ENCODE measurements around the gene SLC2A14.
A peak's percentile ranks its signal among the peaks of the same experiment; 100 is the strongest.
"Not testable (repeated sequence)": the region's sequence is repeated elsewhere in the genome, so short reads cannot be mapped to it uniquely, and the experiment has no call there.

Gene SLC2A14

DNA sequence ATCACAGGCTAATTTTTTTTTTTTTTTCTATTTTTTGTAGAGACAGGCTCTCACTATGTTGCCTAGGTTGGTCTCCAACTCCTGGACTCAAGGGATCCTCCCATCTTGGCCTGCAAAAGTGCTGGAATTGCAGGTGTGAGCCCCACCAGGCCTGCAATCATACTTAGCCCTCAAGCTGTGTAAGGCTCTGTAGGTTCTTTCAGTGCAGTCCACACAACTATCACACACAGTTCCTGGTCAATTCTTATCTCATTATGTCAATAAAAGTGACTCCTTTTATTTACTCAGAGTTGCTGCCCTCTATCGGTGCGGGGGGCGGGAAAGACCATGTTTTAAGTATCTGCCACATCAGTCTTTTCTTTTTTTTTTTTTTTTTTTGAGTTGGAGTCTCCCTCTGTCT is 34.3 kb upstream of the SLC2A14 start:
- TF ChIP-seq CTCF (IDR thresholded peaks at IDR 0.05; ENCODE audit: low read depth, low read length, missing control alignments), result peak; percentile 46
- peak; percentile 9 for DNase-seq (ENCODE audit: low read depth)
- H3K4me3 ChIP-seq (ENCODE audit: low read depth, low read length), result no peak overlapping the region
- in situ Hi-C loops (cut with HindIII; ENCODE audit: low sequenced_read_pairs), result no loop called here

DNA sequence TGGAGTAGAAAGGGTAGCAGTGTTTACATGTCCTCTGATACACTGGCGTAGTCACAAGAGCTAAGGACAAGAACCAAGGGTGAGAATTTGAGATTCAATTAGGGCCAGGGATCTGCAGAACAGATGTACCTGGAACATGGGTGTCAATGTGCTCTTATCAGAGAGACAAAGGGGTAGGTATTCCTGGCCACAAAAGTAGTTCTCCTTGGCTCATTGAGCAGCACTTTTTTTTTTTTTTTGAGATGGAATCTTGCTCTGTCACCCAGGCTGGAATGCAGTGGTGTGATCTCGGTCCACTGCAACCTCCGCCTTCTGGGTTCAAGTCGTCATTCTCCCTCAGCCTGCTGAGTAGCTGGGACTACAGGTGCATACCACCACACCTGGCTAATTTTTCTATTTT is 33.6 kb upstream of the SLC2A14 start:
- H3K4me3 ChIP-seq (ENCODE audit: low read depth, low read length); DNase-seq (ENCODE audit: low read depth); in situ Hi-C loops (cut with HindIII; ENCODE audit: low sequenced_read_pairs): not testable (repeated sequence)

GRCh38 chr12:7905600-7906125 is 32.9 kb upstream of the SLC2A14 start:
- DNase-seq (ENCODE audit: low read depth); in situ Hi-C loops (cut with HindIII; ENCODE audit: low sequenced_read_pairs): not testable (repeated sequence)

DNA sequence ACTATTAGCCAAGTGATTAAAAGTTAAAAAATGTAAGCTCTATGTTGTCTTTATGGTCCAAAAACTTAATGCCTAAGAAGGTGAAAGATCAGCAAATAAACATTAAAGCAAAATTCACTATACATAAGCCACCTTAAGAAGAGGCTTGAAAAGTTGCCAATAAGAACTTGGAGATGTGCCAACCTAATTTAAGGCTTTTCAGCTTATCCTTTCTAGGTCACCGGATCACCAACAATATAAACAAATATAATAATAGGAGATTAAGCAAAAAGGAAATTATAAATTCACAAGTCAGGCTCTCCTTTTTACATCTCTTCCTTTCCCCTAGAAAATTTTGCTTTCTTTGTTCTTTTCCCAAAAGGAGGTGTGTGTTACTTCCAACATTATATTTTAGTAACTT is 32.4 kb upstream of the SLC2A14 start:
- no peak overlapping the region for H3K4me3 ChIP-seq (ENCODE audit: low read depth, low read length)
- DNase-seq (ENCODE audit: low read depth), result peak; percentile 32
- in situ Hi-C loops (cut with HindIII; ENCODE audit: low sequenced_read_pairs), result no loop called here
- TF ChIP-seq CTCF (IDR thresholded peaks at IDR 0.05; ENCODE audit: low read depth, low read length, missing control alignments), result no peak

More at GRCh38 chr12:7905600-7906125, 32.9 kb upstream of the SLC2A14 start:
- not testable (repeated sequence) for H3K4me3 ChIP-seq (ENCODE audit: low read depth, low read length)

DNA sequence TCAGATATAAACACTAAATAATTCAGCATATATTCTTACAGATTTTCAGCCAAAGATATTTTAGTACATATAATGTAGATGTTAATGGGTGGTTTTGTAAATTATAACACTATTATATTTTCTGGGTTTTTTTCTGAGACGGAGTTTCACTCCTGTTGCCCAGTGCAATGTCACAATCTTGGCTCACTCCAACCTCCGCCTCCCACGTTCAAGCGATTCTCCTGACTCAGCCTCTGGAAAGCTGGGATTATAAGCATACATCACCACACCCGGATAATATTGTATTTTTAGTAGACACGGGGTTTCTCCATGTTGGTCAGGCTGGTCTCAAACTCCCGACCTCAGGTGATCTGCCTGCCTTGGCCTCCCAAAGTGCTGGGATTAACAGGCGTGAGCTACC is 29.7 kb upstream of the SLC2A14 start:
- in situ Hi-C loops (cut with HindIII; ENCODE audit: low sequenced_read_pairs); H3K4me3 ChIP-seq (ENCODE audit: low read depth, low read length); DNase-seq (ENCODE audit: low read depth): not testable (repeated sequence)

- TF ChIP-seq CTCF (IDR thresholded peaks at IDR 0.05; ENCODE audit: low read depth, low read length, missing control alignments), result no peak
- in situ Hi-C loops (cut with HindIII; ENCODE audit: low sequenced_read_pairs), result no loop called here
- H3K4me3 ChIP-seq (ENCODE audit: low read depth, low read length), result no peak overlapping the region
- DNase-seq (ENCODE audit: low read depth), result peak; percentile 29
These were observed 27.0 kb upstream of the SLC2A14 start for GRCh38 chr12:7899755-7900154.

- DNase-seq (ENCODE audit: low read depth); in situ Hi-C loops (cut with HindIII; ENCODE audit: low sequenced_read_pairs): not testable (repeated sequence)
These were observed 24.0 kb upstream of the SLC2A14 start for GRCh38 chr12:7896726-7897125.

GRCh38 chr12:7892186-7892980 is 19.7 kb upstream of the SLC2A14 start:
- no peak for TF ChIP-seq CTCF (IDR thresholded peaks at IDR 0.05; ENCODE audit: low read depth, low read length, missing control alignments)
- H3K4me3 ChIP-seq (ENCODE audit: low read depth, low read length), result no peak overlapping the region
- in situ Hi-C loops (cut with HindIII; ENCODE audit: low sequenced_read_pairs), result no loop called here
- DNase-seq (ENCODE audit: low read depth), result no peak

More at GRCh38 chr12:7896726-7897125, 24.0 kb upstream of the SLC2A14 start:
- H3K4me3 ChIP-seq (ENCODE audit: low read depth, low read length), result not testable (repeated sequence)

Data from astrocyte of the cerebellum (primary cell).